22Rv1 (cell line): ENCODE data around the gene TENT5C.

Experiments
- ZFX ChIP-seq: fragments of 450-650 bp; IDR thresholded peaks from 2 replicates; pipeline ENCODE4 v1.6.1; 2017; ENCODE audit warnings: antibody characterized with exemption, borderline replicate concordance
- TF ChIP-seq, protein P1 (sequence below): fragments of 450-650 bp; IDR thresholded peaks from 2 replicates; pipeline ENCODE4 v1.5.1; 2017; ENCODE audit warnings: mild to moderate bottlenecking

DNA sequence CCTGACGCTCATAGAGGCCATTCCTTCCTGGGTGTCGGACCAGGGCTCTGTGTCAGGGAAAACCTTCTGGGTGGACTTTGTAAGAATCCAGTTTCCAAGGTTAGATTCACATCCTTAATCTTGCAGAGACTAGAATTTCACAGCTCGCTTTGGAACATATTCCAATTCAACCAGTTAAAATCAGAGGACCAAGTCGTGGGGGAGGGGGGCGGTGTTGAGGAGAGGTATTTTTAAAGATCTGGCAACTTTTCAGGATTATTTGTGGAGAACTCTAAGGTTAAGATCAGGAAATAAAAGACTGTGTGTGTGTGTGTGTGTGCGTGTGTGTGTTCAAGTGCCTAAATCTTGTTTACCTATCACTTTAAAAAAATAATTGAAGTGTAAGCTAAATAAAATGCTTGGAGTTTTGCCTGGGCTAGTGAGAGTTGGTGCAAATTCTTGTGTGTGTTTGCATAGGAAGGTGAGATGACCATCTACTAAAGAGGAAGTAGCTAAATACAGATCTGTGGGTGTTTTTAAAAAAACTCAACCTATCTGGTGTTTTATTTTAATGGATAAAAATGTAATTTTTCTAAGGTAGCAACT lies 21.8 kb downstream of the TENT5C start:
- TF ChIP-seq, protein P1, sequence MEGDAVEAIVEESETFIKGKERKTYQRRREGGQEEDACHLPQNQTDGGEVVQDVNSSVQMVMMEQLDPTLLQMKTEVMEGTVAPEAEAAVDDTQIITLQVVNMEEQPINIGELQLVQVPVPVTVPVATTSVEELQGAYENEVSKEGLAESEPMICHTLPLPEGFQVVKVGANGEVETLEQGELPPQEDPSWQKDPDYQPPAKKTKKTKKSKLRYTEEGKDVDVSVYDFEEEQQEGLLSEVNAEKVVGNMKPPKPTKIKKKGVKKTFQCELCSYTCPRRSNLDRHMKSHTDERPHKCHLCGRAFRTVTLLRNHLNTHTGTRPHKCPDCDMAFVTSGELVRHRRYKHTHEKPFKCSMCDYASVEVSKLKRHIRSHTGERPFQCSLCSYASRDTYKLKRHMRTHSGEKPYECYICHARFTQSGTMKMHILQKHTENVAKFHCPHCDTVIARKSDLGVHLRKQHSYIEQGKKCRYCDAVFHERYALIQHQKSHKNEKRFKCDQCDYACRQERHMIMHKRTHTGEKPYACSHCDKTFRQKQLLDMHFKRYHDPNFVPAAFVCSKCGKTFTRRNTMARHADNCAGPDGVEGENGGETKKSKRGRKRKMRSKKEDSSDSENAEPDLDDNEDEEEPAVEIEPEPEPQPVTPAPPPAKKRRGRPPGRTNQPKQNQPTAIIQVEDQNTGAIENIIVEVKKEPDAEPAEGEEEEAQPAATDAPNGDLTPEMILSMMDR: no peak
- no peak for TF ChIP-seq ZFX
